ENCODE data around the gene TRPC4AP. TPM values are rescaled to one million over a fixed set of nuclear protein-coding genes. Genes with fewer than 3 reads are reported as not detected.
"Not testable (repeated sequence)": the region's sequence is repeated elsewhere in the genome, so short reads cannot be mapped to it uniquely, and the experiment has no call there.

The TRPC4AP gene
- polyA plus RNA-seq, 2 donors = 25.7 to 26.9 TPM

DNA sequence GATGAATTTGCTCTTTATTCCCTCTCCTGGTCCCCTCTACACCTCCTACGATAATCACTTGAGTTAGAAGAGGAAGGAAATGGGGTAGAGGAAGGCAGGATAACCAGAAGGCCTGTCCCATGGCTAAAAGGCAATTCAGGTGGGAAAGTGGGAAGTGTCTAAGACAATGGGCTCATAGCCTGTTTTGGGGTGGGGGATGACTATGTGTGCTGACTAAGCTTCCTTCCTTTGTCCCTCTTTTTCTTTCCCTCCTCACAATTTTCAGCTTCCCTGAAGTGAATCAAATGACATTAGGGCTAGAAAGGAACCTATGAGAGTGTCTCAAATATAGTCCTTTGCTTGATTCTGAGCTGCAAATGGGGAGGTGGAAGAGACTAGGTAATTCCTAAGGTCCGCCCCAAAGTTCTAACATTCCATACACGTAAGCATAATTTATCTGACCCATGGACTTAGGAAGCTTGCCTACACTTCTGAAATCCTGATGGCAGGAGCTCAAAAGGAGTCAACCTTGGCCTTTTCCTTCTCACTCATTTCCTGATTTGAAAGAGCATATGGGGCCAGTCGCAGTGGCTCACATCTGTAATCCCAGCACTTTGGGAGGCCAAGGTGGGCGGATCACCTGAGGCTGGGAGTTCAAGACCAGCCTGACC lies 30.3 kb upstream of the TRPC4AP start:
- Histone ChIP-seq H3K4me1 (ENCODE audit: control insufficient read depth in 2 of 2, insufficient read depth in 2 of 2, low read length in 1 of 2) (no peaks in the 10 kb centered on the region), H3K9me3 (ENCODE audit: control insufficient read depth in 2 of 2, insufficient read depth in 1 of 2, low read depth in 1 of 2, low read length in 1 of 2) (no peaks in the 10 kb centered on the region), H3K36me3 (ENCODE audit: control insufficient read depth in 2 of 2, insufficient read depth in 2 of 2, low read length in 1 of 2) (peaks cover 3 to 23% of the 10 kb centered on the region in 2 donors), H3K4me3 (ENCODE audit: low read depth in 1 of 2, low read length in 2 of 2) (no peak overlapping the region), H3K27me3 (ENCODE audit: control insufficient read depth in 1 of 2, insufficient read depth in 2 of 2, low read length in 2 of 2) (no peaks in the 10 kb centered on the region), H3K27ac (ENCODE audit: low read depth in 2 of 2, low read length in 1 of 2) (no peak overlapping the region)
- 88 to 90% methylated on average over 5 of the region's 5 CpGs for WGBS, 2 donors

DNA sequence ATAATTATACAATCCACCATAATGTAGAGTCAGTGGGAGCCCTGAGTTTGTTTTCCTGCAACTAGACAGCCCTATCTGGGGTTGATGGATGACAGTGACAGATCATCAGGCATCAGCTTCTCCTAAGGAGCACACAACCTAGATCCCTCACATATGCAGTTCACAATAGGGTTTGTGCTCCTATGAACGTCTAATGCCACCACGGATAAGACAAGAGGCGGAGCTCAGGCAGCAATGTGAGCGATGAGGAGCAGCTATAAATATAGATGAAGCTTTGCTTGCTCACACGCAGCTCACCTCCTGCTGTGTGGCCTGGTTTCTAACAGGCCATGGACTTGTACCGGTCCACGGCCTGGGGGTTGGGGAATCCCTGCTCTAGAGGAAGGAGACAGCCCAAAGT lies 28.6 kb upstream of the TRPC4AP start:
- no peaks in the 10 kb centered on the region for H3K4me1 ChIP-seq (ENCODE audit: control insufficient read depth in 2 of 2, insufficient read depth in 2 of 2, low read length in 1 of 2)
- H3K9me3 ChIP-seq (ENCODE audit: control insufficient read depth in 2 of 2, insufficient read depth in 1 of 2, low read depth in 1 of 2, low read length in 1 of 2) = no peaks in the 10 kb centered on the region
- H3K27ac ChIP-seq (ENCODE audit: low read depth in 2 of 2, low read length in 1 of 2) = no peak overlapping the region
- H3K4me3 ChIP-seq (ENCODE audit: low read depth in 1 of 2, low read length in 2 of 2) = no peak overlapping the region
- WGBS, 2 donors = 88 to 91% methylated on average over 7 of the region's 7 CpGs
- H3K36me3 ChIP-seq (ENCODE audit: control insufficient read depth in 2 of 2, insufficient read depth in 2 of 2, low read length in 1 of 2) = peaks cover 3 to 25% of the 10 kb centered on the region in 2 donors
- no peaks in the 10 kb centered on the region for H3K27me3 ChIP-seq (ENCODE audit: control insufficient read depth in 1 of 2, insufficient read depth in 2 of 2, low read length in 2 of 2)

DNA sequence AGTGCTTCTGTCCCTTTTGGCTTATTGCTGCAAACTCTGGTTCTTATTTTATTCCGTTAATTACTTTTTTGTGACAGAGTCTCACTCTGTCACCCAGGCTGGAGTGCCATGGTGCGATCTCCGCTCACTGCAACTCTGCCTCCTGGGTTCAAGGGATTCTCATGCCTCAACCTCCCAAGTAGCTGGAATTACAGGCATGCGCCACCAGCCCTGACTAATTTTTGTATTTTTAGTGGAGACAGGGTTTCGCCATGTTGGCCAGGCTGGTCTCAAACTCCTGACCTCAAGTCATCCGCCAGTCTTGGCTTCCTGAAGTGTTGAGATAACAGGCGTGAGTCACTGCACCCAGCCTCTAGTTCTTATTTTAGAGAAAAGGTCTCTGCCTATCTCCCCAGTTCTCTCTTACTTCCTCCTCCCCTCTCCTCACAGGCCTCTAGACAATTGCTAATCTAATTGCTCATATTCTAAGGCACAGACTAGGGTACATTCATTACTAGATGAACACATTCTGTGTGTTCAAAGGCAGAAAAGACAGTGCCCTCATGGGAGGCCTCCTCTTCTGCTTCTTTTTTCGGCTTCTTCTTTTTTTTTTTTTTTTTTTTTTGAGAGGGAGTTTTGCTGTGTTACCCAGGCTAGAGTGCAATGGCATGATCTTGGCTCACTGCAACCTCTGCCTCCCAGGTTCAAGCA lies 27.6 kb upstream of the TRPC4AP start:
- H3K4me3 ChIP-seq (ENCODE audit: low read depth in 1 of 2, low read length in 2 of 2) = no peak overlapping the region
- no peaks in the 10 kb centered on the region for H3K9me3 ChIP-seq (ENCODE audit: control insufficient read depth in 2 of 2, insufficient read depth in 1 of 2, low read depth in 1 of 2, low read length in 1 of 2)
- H3K27ac ChIP-seq (ENCODE audit: low read depth in 2 of 2, low read length in 1 of 2) = no peak overlapping the region
- 84 to 92% methylated on average over 8 of the region's 8 CpGs for WGBS, 2 donors
- no peaks in the 10 kb centered on the region for H3K27me3 ChIP-seq (ENCODE audit: control insufficient read depth in 1 of 2, insufficient read depth in 2 of 2, low read length in 2 of 2)
- no peaks in the 10 kb centered on the region for H3K4me1 ChIP-seq (ENCODE audit: control insufficient read depth in 2 of 2, insufficient read depth in 2 of 2, low read length in 1 of 2)
- H3K36me3 ChIP-seq (ENCODE audit: control insufficient read depth in 2 of 2, insufficient read depth in 2 of 2, low read length in 1 of 2) = peaks cover 3 to 24% of the 10 kb centered on the region in 2 donors

- no peaks in the 10 kb centered on the region for H3K27me3 ChIP-seq (ENCODE audit: control insufficient read depth in 1 of 2, insufficient read depth in 2 of 2, low read length in 2 of 2)
- H3K27ac ChIP-seq (ENCODE audit: low read depth in 2 of 2, low read length in 1 of 2) = no peak overlapping the region
- no peak overlapping the region for H3K4me3 ChIP-seq (ENCODE audit: low read depth in 1 of 2, low read length in 2 of 2)
- H3K4me1 ChIP-seq (ENCODE audit: control insufficient read depth in 2 of 2, insufficient read depth in 2 of 2, low read length in 1 of 2) = no peaks in the 10 kb centered on the region
- H3K36me3 ChIP-seq (ENCODE audit: control insufficient read depth in 2 of 2, insufficient read depth in 2 of 2, low read length in 1 of 2) = peaks cover 0 to 16% of the 10 kb centered on the region in 2 donors
- WGBS, 2 donors = 83 to 84% methylated on average over 1 of the region's 1 CpG
- H3K9me3 ChIP-seq (ENCODE audit: control insufficient read depth in 2 of 2, insufficient read depth in 1 of 2, low read depth in 1 of 2, low read length in 1 of 2) = no peaks in the 10 kb centered on the region
Measured at GRCh38 chr20:35117629-35118028, 25.0 kb upstream of the TRPC4AP start.

DNA sequence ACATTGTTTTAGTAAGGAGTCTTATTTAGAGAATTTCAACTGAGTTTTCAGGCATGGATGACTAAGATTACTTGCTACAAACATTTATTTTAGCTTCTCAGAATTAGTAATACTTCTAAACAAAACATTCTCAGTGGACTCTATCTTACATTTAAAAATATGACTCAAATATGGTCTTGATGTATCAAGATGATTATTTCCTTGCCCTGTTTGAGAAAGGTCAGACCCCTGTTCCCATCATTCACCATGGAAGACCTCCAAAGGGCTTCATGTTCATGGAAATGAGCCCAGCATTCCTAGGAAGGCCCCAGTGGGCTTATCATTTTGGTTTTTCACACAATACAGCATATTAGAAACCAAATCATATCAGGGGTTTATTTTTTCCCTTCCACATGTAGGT lies 24.6 kb upstream of the TRPC4AP start:
- no peaks in the 10 kb centered on the region for H3K9me3 ChIP-seq (ENCODE audit: control insufficient read depth in 2 of 2, insufficient read depth in 1 of 2, low read depth in 1 of 2, low read length in 1 of 2)
- peaks cover 0 to 14% of the 10 kb centered on the region in 2 donors for H3K36me3 ChIP-seq (ENCODE audit: control insufficient read depth in 2 of 2, insufficient read depth in 2 of 2, low read length in 1 of 2)
- no peak overlapping the region for H3K27ac ChIP-seq (ENCODE audit: low read depth in 2 of 2, low read length in 1 of 2)
- no peaks in the 10 kb centered on the region for H3K4me1 ChIP-seq (ENCODE audit: control insufficient read depth in 2 of 2, insufficient read depth in 2 of 2, low read length in 1 of 2)
- H3K4me3 ChIP-seq (ENCODE audit: low read depth in 1 of 2, low read length in 2 of 2) = no peak overlapping the region
- H3K27me3 ChIP-seq (ENCODE audit: control insufficient read depth in 1 of 2, insufficient read depth in 2 of 2, low read length in 2 of 2) = no peaks in the 10 kb centered on the region

GRCh38 chr20:35116258-35116657 lies 23.7 kb upstream of the TRPC4AP start:
- Histone ChIP-seq H3K27me3 (ENCODE audit: control insufficient read depth in 1 of 2, insufficient read depth in 2 of 2, low read length in 2 of 2) (no peaks in the 10 kb centered on the region), H3K4me3 (ENCODE audit: low read depth in 1 of 2, low read length in 2 of 2) (no peak overlapping the region), H3K27ac (ENCODE audit: low read depth in 2 of 2, low read length in 1 of 2) (no peak overlapping the region), H3K4me1 (ENCODE audit: control insufficient read depth in 2 of 2, insufficient read depth in 2 of 2, low read length in 1 of 2) (no peaks in the 10 kb centered on the region), H3K36me3 (ENCODE audit: control insufficient read depth in 2 of 2, insufficient read depth in 2 of 2, low read length in 1 of 2) (peaks cover 0 to 12% of the 10 kb centered on the region in 2 donors), H3K9me3 (ENCODE audit: control insufficient read depth in 2 of 2, insufficient read depth in 1 of 2, low read depth in 1 of 2, low read length in 1 of 2) (no peaks in the 10 kb centered on the region)
- 86 to 89% methylated on average over 4 of the region's 4 CpGs for WGBS, 2 donors

- Histone ChIP-seq H3K4me3 (ENCODE audit: low read depth in 1 of 2, low read length in 2 of 2) (no peak overlapping the region), H3K9me3 (ENCODE audit: control insufficient read depth in 2 of 2, insufficient read depth in 1 of 2, low read depth in 1 of 2, low read length in 1 of 2) (no peaks in the 10 kb centered on the region), H3K27me3 (ENCODE audit: control insufficient read depth in 1 of 2, insufficient read depth in 2 of 2, low read length in 2 of 2) (no peaks in the 10 kb centered on the region), H3K27ac (ENCODE audit: low read depth in 2 of 2, low read length in 1 of 2) (no peak overlapping the region), H3K36me3 (ENCODE audit: control insufficient read depth in 2 of 2, insufficient read depth in 2 of 2, low read length in 1 of 2) (peaks cover 0 to 10% of the 10 kb centered on the region in 2 donors), H3K4me1 (ENCODE audit: control insufficient read depth in 2 of 2, insufficient read depth in 2 of 2, low read length in 1 of 2) (no peaks in the 10 kb centered on the region)
- WGBS, 2 donors = 82 to 91% methylated on average over 11 of the region's 11 CpGs
Measured at GRCh38 chr20:35115606-35116005, 23.0 kb upstream of the TRPC4AP start.

- H3K27me3 ChIP-seq (ENCODE audit: control insufficient read depth in 1 of 2, insufficient read depth in 2 of 2, low read length in 2 of 2); H3K4me1 ChIP-seq (ENCODE audit: control insufficient read depth in 2 of 2, insufficient read depth in 2 of 2, low read length in 1 of 2); H3K4me3 ChIP-seq (ENCODE audit: low read depth in 1 of 2, low read length in 2 of 2); H3K27ac ChIP-seq (ENCODE audit: low read depth in 2 of 2, low read length in 1 of 2); H3K36me3 ChIP-seq (ENCODE audit: control insufficient read depth in 2 of 2, insufficient read depth in 2 of 2, low read length in 1 of 2); H3K9me3 ChIP-seq (ENCODE audit: control insufficient read depth in 2 of 2, insufficient read depth in 1 of 2, low read depth in 1 of 2, low read length in 1 of 2): not testable (repeated sequence)
- WGBS, 2 donors = 77 to 80% methylated on average over 5 of the region's 5 CpGs
Measured at GRCh38 chr20:35112276-35112675, 19.7 kb upstream of the TRPC4AP start.

DNA sequence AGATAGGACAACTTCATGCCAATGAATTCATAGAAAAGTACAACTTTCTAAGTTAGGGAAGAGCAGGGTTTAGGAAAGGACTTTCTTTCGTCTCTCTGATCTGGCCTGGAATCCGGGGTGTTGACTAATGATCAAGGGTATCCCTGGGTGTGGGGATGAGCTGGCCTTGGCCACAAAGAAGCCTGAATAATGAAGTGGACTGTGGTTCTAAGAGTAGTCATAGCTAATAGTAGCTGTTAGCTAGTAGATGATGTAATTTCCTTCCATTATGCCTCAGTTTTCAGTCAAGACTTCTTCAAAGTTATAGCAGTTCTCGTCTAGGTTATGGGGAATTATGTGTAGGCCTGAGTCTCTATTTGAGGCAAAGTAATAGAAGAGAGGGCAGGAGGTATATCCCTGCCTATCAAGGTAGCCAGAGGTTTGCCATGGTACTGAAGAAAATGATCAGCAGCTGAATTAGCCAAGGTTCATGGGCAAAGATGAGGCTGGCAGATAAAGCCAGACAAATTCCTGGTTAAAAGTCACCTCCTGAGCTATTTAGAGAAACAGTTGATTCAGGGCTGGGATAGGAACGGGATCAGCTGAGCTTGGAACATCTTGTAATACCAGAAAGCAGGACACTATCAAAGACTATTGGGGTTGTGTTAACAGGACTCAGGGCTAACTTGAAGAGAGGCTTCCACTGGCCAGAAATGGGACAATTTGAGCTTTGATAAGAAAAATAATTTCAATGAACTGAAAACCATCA lies 18.7 kb upstream of the TRPC4AP start:
- no peak overlapping the region for H3K4me3 ChIP-seq (ENCODE audit: low read depth in 1 of 2, low read length in 2 of 2)
- H3K36me3 ChIP-seq (ENCODE audit: control insufficient read depth in 2 of 2, insufficient read depth in 2 of 2, low read length in 1 of 2) = peaks cover 0 to 4% of the 10 kb centered on the region in 2 donors
- no peaks in the 10 kb centered on the region for H3K27me3 ChIP-seq (ENCODE audit: control insufficient read depth in 1 of 2, insufficient read depth in 2 of 2, low read length in 2 of 2)
- WGBS, 2 donors = 77 to 83% methylated on average over 4 of the region's 4 CpGs
- H3K9me3 ChIP-seq (ENCODE audit: control insufficient read depth in 2 of 2, insufficient read depth in 1 of 2, low read depth in 1 of 2, low read length in 1 of 2) = no peaks in the 10 kb centered on the region
- no peaks in the 10 kb centered on the region for H3K4me1 ChIP-seq (ENCODE audit: control insufficient read depth in 2 of 2, insufficient read depth in 2 of 2, low read length in 1 of 2)
- H3K27ac ChIP-seq (ENCODE audit: low read depth in 2 of 2, low read length in 1 of 2) = no peak overlapping the region

All from esophagus (tissue), 2 donors.